ENCODE results near the gene STYX. TPM values are rescaled to one million over a fixed set of nuclear protein-coding genes. Genes with fewer than 3 reads are reported as not detected.
"Not testable (repeated sequence)": the region's sequence is repeated elsewhere in the genome, so short reads cannot be mapped to it uniquely, and the experiment has no call there.

STYX gene
- total RNA-seq, 6 experiments from 2014 or later: 10.1 to 18.3 (median 13.1) TPM

- DNase-seq (no peak), ATAC-seq (no peak)
- intact Hi-C loops (cut with DNase I): no loop called here
- WGBS (ENCODE audit: insufficient coverage, low coverage, low lambda C conversion rate, missing lambda C conversion rate): 97% methylated on average over 6 of the region's 6 CpGs
- no peak overlapping the region for H3K4me3 ChIP-seq
- H3K36me3 ChIP-seq: peaks cover 10 to 88% (median 44%) of the 10 kb centered on the region in 4 donors
- no peaks in the 10 kb centered on the region for H3K9me3 ChIP-seq
- no peak for TF ChIP-seq POLR2A (IDR thresholded peaks at IDR 0.05)
- TF ChIP-seq, protein P1, sequence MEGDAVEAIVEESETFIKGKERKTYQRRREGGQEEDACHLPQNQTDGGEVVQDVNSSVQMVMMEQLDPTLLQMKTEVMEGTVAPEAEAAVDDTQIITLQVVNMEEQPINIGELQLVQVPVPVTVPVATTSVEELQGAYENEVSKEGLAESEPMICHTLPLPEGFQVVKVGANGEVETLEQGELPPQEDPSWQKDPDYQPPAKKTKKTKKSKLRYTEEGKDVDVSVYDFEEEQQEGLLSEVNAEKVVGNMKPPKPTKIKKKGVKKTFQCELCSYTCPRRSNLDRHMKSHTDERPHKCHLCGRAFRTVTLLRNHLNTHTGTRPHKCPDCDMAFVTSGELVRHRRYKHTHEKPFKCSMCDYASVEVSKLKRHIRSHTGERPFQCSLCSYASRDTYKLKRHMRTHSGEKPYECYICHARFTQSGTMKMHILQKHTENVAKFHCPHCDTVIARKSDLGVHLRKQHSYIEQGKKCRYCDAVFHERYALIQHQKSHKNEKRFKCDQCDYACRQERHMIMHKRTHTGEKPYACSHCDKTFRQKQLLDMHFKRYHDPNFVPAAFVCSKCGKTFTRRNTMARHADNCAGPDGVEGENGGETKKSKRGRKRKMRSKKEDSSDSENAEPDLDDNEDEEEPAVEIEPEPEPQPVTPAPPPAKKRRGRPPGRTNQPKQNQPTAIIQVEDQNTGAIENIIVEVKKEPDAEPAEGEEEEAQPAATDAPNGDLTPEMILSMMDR (IDR thresholded peaks at IDR 0.05): no peak
- no peak overlapping the region for H3K27ac ChIP-seq
- H3K4me1 ChIP-seq: peaks cover 0 to under 1% (median 0%) of the 10 kb centered on the region in 4 donors
- no peaks in the 10 kb centered on the region for H3K27me3 ChIP-seq
These were observed 13.8 kb upstream of the STYX start for GRCh38 chr14:52716155-52716554.

DNA sequence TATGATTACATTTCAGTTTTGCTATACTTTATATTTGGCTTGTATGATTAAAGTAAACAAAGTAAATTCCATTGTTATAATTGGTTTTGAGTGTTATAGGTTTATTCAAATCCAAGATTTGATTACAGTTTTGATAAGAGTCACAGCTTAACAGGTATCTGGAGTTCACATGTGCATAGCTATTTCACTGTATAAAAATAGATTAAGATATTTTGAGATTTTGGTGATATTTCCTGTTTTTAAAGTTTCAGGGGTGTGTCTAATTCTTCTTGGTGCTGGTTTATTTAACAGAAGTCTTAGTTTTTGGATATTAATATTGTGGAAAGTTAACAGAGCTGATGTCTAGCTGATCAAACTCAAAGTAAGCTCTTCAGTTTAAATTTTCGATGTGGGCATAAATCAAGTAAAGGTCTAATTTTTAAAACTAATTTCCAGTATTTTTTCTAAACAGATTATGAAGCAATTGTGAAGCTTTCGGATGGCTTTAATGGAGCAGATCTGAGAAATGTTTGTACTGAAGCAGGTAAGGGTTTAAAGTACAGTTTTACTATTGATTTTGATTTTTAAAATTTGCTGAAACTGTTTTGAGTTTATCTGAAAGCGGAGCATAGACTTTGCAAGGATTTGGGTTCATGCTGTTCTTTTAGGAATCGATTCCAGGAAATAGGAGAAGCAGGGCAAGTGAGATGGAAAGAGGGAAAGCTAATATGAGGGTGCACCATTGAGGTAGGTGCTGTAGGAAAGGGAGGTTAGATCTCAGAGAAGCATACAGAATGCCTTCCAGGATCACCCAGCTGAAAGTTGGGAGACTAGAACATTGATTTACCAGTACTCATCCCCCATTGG lies 6.2 kb upstream of the STYX start:
- WGBS (ENCODE audit: insufficient coverage, low coverage, low lambda C conversion rate, missing lambda C conversion rate): 41% methylated on average over 4 of the region's 4 CpGs
- intact Hi-C loops (cut with DNase I): no loop called here
- H3K27me3 ChIP-seq: no peaks in the 10 kb centered on the region
- peaks cover 0 to 36% (median 17%) of the 10 kb centered on the region in 4 donors for H3K4me1 ChIP-seq
- peaks cover 0 to 63% (median 20%) of the 10 kb centered on the region in 4 donors for H3K36me3 ChIP-seq
- DNase-seq (no peak), ATAC-seq (peak; percentile 67 to 85 (median 74))
- no peak overlapping the region for H3K4me3 ChIP-seq
- peak overlapping the region in 2 of 3 donors; percentile 33 to 35 for H3K27ac ChIP-seq
- TF ChIP-seq, protein P1 (IDR thresholded peaks at IDR 0.05): no peak
- no peak for TF ChIP-seq POLR2A (IDR thresholded peaks at IDR 0.05)
- H3K9me3 ChIP-seq: no peaks in the 10 kb centered on the region

DNA sequence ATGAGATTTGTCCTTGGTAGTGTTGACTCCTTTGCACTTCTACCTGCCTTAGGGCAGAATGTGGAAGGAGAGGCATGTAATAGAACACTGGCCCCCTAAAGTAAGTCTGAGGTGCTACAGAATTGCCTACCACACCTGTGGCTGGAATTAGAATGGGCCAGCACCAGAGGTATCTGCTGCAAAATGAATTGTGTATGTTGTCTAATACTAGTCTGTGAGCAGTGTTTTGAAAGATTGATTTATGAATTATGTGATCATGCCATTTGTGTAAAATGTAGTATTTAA lies 5.7 kb upstream of the STYX start:
- Histone ChIP-seq H3K36me3 (peaks cover 0 to 57% (median 18%) of the 10 kb centered on the region in 4 donors), H3K27ac (peak overlapping the region in 2 of 3 donors; percentile 33 to 35)
- peak in 2 of 4 donors; percentile 51 to 57 for ATAC-seq

DNA sequence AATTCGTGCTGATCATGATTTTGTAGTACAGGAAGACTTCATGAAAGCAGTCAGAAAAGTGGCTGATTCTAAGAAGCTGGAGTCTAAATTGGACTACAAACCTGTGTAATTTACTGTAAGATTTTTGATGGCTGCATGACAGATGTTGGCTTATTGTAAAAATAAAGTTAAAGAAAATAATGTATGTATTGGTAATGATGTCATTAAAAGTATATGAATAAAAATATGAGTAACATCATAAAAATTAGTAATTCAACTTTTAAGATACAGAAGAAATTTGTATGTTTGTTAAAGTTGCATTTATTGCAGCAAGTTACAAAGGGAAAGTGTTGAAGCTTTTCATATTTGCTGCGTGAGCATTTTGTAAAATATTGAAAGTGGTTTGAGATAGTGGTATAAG lies 2.5 kb upstream of the STYX start:
- H3K27ac ChIP-seq; ATAC-seq; H3K4me3 ChIP-seq; H3K9me3 ChIP-seq; intact Hi-C loops (cut with DNase I); H3K27me3 ChIP-seq; DNase-seq: not testable (repeated sequence)
- 100% methylated on average over 2 of the region's 2 CpGs for WGBS (ENCODE audit: insufficient coverage, low coverage, low lambda C conversion rate, missing lambda C conversion rate)
- peaks cover 0 to 40% (median 10%) of the 10 kb centered on the region in 4 donors for H3K36me3 ChIP-seq
- H3K4me1 ChIP-seq: peaks cover 0 to 33% (median 12%) of the 10 kb centered on the region in 4 donors

More for the DNA sequence above, 5.7 kb upstream of the STYX start:
- intact Hi-C loops (cut with DNase I): no loop called here
- Histone ChIP-seq H3K4me3 (no peak overlapping the region), H3K9me3 (no peaks in the 10 kb centered on the region), H3K27me3 (no peaks in the 10 kb centered on the region), H3K4me1 (peaks cover 0 to 36% (median 17%) of the 10 kb centered on the region in 4 donors)
- no peak for TF ChIP-seq POLR2A (IDR thresholded peaks at IDR 0.05)
- TF ChIP-seq, protein P1 (IDR thresholded peaks at IDR 0.05): no peak
- DNase-seq: no peak

DNA sequence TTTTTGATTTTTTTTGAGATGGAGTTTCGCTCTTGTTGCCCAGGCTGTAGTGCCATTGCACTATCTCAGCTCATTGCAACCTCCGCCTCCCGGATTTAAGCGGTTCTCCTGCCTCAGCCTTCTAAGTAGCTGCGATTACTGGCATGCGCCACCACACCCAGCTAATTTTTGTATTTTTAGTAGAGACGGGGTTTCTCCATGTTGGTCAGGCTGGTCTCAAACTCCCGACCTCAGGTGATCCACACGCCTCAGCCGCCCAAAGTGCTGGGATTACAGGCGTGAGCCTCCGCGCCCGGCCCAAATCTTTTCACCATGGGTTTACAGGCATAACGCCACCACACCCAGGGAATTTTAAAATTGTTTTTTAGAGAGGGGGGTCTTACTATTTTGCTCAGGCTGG lies 931 bp upstream of the STYX start:
- H3K27ac ChIP-seq; H3K4me3 ChIP-seq; ATAC-seq; H3K27me3 ChIP-seq; intact Hi-C loops (cut with DNase I); DNase-seq; H3K9me3 ChIP-seq: not testable (repeated sequence)
- WGBS (ENCODE audit: insufficient coverage, low coverage, low lambda C conversion rate, missing lambda C conversion rate): 91% methylated on average over 15 of the region's 15 CpGs
- Histone ChIP-seq H3K36me3 (peaks cover 0 to 33% (median 9%) of the 10 kb centered on the region in 4 donors), H3K4me1 (peaks cover 0 to 19% (median 9%) of the 10 kb centered on the region in 4 donors)
